HepG2 (cell line): ENCODE data around the gene EVI5. TPM values are rescaled to one million over a fixed set of nuclear protein-coding genes. Genes with fewer than 3 reads are reported as not detected.

Experiments
- ATAC-seq: fragments of 200-7000 bp; cut with Tn5 transposase; 3 replicates; pipeline ENCODE4 v1.9.1; 2020; ENCODE audit warnings: mild to moderate bottlenecking, moderate library complexity
- BruUV-seq: library from RNA; stranded (reverse); fragments of 400-500 nt; replicated peaks from 2 replicates; lab custom pipeline; 2021; lab: Mats Ljungman, UMichigan
- CTCF ChIA-PET: fragments of 300-600 bp; formaldehyde crosslinking; extraction: SDS; loops from one replicate; lab custom pipeline; 2021; ENCODE audit warnings: low total read pairs, inconsistent platforms, low intra/inter-chr PET ratio; lab: Yijun Ruan, JAX
- POLR2A ChIA-PET: fragments of 350-600 bp; sonication (Branson Sonifier 250); formaldehyde crosslinking; loops from one replicate; lab custom pipeline; 2020; ENCODE audit warnings: antibody characterized with exemption, inconsistent platforms; lab: Yijun Ruan, JAX
- DNase-seq: peaks from one replicate; pipeline ENCODE4 v3.0.0-alpha.2; 2015; ENCODE audit warnings: low spot score
- FAIRE-seq: peaks from 3 replicates; lab custom pipeline; 2011; peaks lifted over from hg19 to GRCh38; lab: Jason Lieb, UNC
- H2AFZ ChIP-seq: one replicate; pipeline ENCODE4 v1.6.1; 2011; ENCODE audit warnings: low read length, inconsistent platforms
- H3K27ac ChIP-seq: fragments of 300-600 bp; 3 replicates; pipeline ENCODE4 v1.8.0; 2011; ENCODE audit warnings: mixed run types, mild to moderate bottlenecking, mixed read lengths, low read length, inconsistent platforms; ENCODE audit not compliant: insufficient read depth; ENCODE audit errors: extremely low read length
- H3K27me3 ChIP-seq, 2 experiments: fragments of 200-600 bp in 1 of 2; 2 replicates in 1 of 2; 3 replicates in 1 of 2; pipeline versions ENCODE4 v1.6.0 to v1.8.0; 2011; ENCODE audit warnings: low read length in 2 of 2, mild to moderate bottlenecking in 2 of 2, moderate library complexity in 2 of 2, inconsistent platforms in 1 of 2; ENCODE audit not compliant: insufficient read depth in 2 of 2, control insufficient read depth in 1 of 2
- H3K36me3 ChIP-seq, 2 experiments: fragments of 200-600 bp in 1 of 2; replicated peaks in 1 of 2; 2 replicates in 1 of 2; 3 replicates in 1 of 2; pipeline versions ENCODE4 v1.5.1 to v1.8.0; 2011; ENCODE audit warnings: low read length in 2 of 2, inconsistent platforms in 1 of 2; ENCODE audit not compliant: insufficient read depth in 2 of 2, control insufficient read depth in 1 of 2
- H3K4me1 ChIP-seq: 2 replicates; pipeline ENCODE4 v1.5.1; 2012; ENCODE audit warnings: low read length, inconsistent platforms; ENCODE audit not compliant: insufficient read depth
- H3K4me2 ChIP-seq: 2 replicates; pipeline ENCODE4 v1.6.0; 2011; ENCODE audit warnings: low read depth, low read length, inconsistent platforms
- H3K4me3 ChIP-seq, 3 experiments: fragments of 200-600 bp in 1 of 3; sonication (generic), shearing (Covaris generic) in 1 of 3; replicated peaks in 1 of 3; 2 replicates each; pipeline ENCODE4 v1.5.1; 2011 to 2016; ENCODE audit warnings: low read length in 3 of 3, inconsistent platforms in 2 of 3, low read depth in 2 of 3, mild to moderate bottlenecking in 2 of 3, control low read depth in 1 of 3, mixed read lengths in 1 of 3; ENCODE audit not compliant: insufficient read depth in 1 of 3
- H3K79me2 ChIP-seq: one replicate; pipeline ENCODE4 v1.6.1; 2011; ENCODE audit warnings: low read length, inconsistent platforms; ENCODE audit not compliant: insufficient read depth
- H3K9ac ChIP-seq: 2 replicates; pipeline ENCODE4 v1.6.0; 2011; ENCODE audit warnings: mild to moderate bottlenecking, low read depth, low read length, inconsistent platforms; ENCODE audit not compliant: insufficient read depth
- H3K9me3 ChIP-seq: 2 replicates; pipeline ENCODE4 v1.5.1; 2012; ENCODE audit warnings: mild to moderate bottlenecking, low read length
- H4K20me1 ChIP-seq: 2 replicates; pipeline ENCODE4 v1.6.0; 2011; ENCODE audit warnings: inconsistent platforms, mild to moderate bottlenecking, low read length, moderate library complexity; ENCODE audit not compliant: insufficient read depth
- AGO2 ChIP-seq: fragments of 200-400 bp; formaldehyde crosslinking; optimal IDR thresholded peaks from 2 replicates; pipeline ENCODE3; 2017; ENCODE audit warnings: mild to moderate bottlenecking, low read depth, low read length, moderate library complexity
- BRCA1 ChIP-seq: sonication (generic); formaldehyde crosslinking; IDR thresholded peaks from 2 replicates; pipeline ENCODE4 v1.4.0; 2020; ENCODE audit warnings: missing genetic modification reagents
- DR1 ChIP-seq: sonication (generic); formaldehyde crosslinking; IDR thresholded peaks from 2 replicates; pipeline ENCODE4 v1.8.0; 2021; ENCODE audit warnings: mild to moderate bottlenecking, missing genetic modification reagents, inconsistent platforms
- HDAC2 ChIP-seq: sonication (generic); formaldehyde crosslinking; IDR thresholded peaks from 2 replicates; pipeline ENCODE4 v1.4.0; 2020; ENCODE audit warnings: missing genetic modification reagents
- KLF16 ChIP-seq, 2 experiments: sonication (generic) in 1 of 2; formaldehyde crosslinking in 1 of 2; IDR thresholded peaks; 2 replicates each; pipeline versions ENCODE4 v1.6.1 to v1.8.0; 2016 to 2023; ENCODE audit warnings: missing genetic modification reagents in 2 of 2, missing compliant biosample characterization in 1 of 2
- NCOA1 ChIP-seq: sonication (generic); formaldehyde crosslinking; IDR thresholded peaks from 2 replicates; pipeline ENCODE4 v1.9.0; 2021; ENCODE audit warnings: missing genetic modification reagents
- PHF21A ChIP-seq: sonication (generic); formaldehyde crosslinking; IDR thresholded peaks from 2 replicates; pipeline ENCODE4 v1.5.0; 2020; ENCODE audit warnings: mild to moderate bottlenecking, missing genetic modification reagents
- RBM22 ChIP-seq: fragments of 200-400 bp; formaldehyde crosslinking; optimal IDR thresholded peaks from 2 replicates; pipeline ENCODE3; 2017; ENCODE audit warnings: mild to moderate bottlenecking, low read length, moderate library complexity
- RXRA ChIP-seq: sonication (generic); formaldehyde crosslinking; IDR thresholded peaks from 2 replicates; pipeline ENCODE4 v1.5.1; 2020; ENCODE audit warnings: missing genetic modification reagents
- SALL1 ChIP-seq: sonication (generic); formaldehyde crosslinking; IDR thresholded peaks from 2 replicates; pipeline ENCODE4 v1.8.0; 2022; ENCODE audit warnings: mild to moderate bottlenecking, missing genetic modification reagents
- SAP130 ChIP-seq: IDR thresholded peaks from 2 replicates; pipeline ENCODE4 v1.6.1; 2016; ENCODE audit warnings: low read depth
- SRY ChIP-seq: sonication (generic); formaldehyde crosslinking; IDR thresholded peaks from 2 replicates; pipeline ENCODE4 v1.8.0; 2022; ENCODE audit warnings: mild to moderate bottlenecking, missing genetic modification reagents
- TCF7 ChIP-seq: sonication (generic); IDR thresholded peaks from 2 replicates; pipeline ENCODE4 v1.6.1; 2016; ENCODE audit warnings: antibody characterized with exemption, low read depth
- U2AF1 ChIP-seq: fragments of 200-400 bp; formaldehyde crosslinking; optimal IDR thresholded peaks from 2 replicates; pipeline ENCODE3; 2017; ENCODE audit warnings: mild to moderate bottlenecking, low read depth, low read length
- ZBTB38 ChIP-seq: sonication (generic); formaldehyde crosslinking; IDR thresholded peaks from 2 replicates; pipeline ENCODE4 v1.5.1; 2020; ENCODE audit warnings: mild to moderate bottlenecking, missing genetic modification reagents
- ZNF652 ChIP-seq: IDR thresholded peaks from 2 replicates; pipeline ENCODE4 v1.6.1; 2016; ENCODE audit warnings: low read depth, borderline replicate concordance
- ZNF746 ChIP-seq: sonication (generic); formaldehyde crosslinking; IDR thresholded peaks from 2 replicates; pipeline ENCODE4 v1.8.0; 2022; ENCODE audit warnings: mild to moderate bottlenecking, missing genetic modification reagents
- ZSCAN31 ChIP-seq: sonication (generic); formaldehyde crosslinking; IDR thresholded peaks from 2 replicates; pipeline ENCODE4 v1.5.0; 2020; ENCODE audit warnings: low read depth, mild to moderate bottlenecking, missing genetic modification reagents
- WGBS: methylation state at CpG from one replicate; pipeline ENCODE4 v1.1.6; 2017; ENCODE audit warnings: low lambda C conversion rate; 5-methylcytosine and 5-hydroxymethylcytosine counted together
- in situ Hi-C: cut with HindIII; loops from 2 replicates; pipeline ENCODE4 v1.10.0; 2017; ENCODE audit warnings: low pct_unique_long_range_greater_than_20kb; ENCODE audit not compliant: extremely low pct_ligation_motif_present
- intact Hi-C: fragments of 100-400 bp; cut with micrococcal nuclease; formaldehyde crosslinking; loops from one replicate; pipeline ENCODE4 v1.10.0; 2022; ENCODE audit not compliant: unreplicated experiment
- polyA plus RNA-seq, 8 experiments: library from polyadenylated mRNA; depleted of rRNA in 3 of 8; stranded (reverse) in 7 of 8; unstranded in 1 of 8; fragments of >200 nt; fragmentation: Illumina TruSeq in 4 of 8; extraction: Trizol in 4 of 8; gene quantifications; 2 replicates each; pipeline versions ENCODE4 v1.2.1 to v1.2.3, GENCODE V29; 2011 to 2016; ENCODE audit warnings: low read depth in 4 of 8, missing spikeins in 1 of 8, mixed read lengths in 1 of 8; ENCODE audit not compliant: insufficient read depth in 1 of 8
- total RNA-seq, 5 experiments: library from RNA; depleted of rRNA; stranded (reverse); fragments of >200 nt; fragmentation: Illumina TruSeq; extraction: Trizol; gene quantifications; 2 replicates each; pipeline ENCODE4 v1.2.3, GENCODE V29; 2016; ENCODE audit warnings: low read depth in 1 of 5
- TF ChIP-seq, protein P1 (sequence below), 2 experiments: IDR thresholded peaks; 2 replicates each; pipeline ENCODE4 v1.6.1; 2011 to 2012; ENCODE audit warnings: low read length in 2 of 2, borderline replicate concordance in 1 of 2, low read depth in 1 of 2, mild to moderate bottlenecking in 1 of 2, moderate library complexity in 1 of 2

The EVI5 gene
- total and polyA plus RNA-seq, 2 of the 13 experiments (the other 11 are each of a cell fraction or from before 2014, with no cell fraction given) = 4.0 to 12.6 TPM

DNA sequence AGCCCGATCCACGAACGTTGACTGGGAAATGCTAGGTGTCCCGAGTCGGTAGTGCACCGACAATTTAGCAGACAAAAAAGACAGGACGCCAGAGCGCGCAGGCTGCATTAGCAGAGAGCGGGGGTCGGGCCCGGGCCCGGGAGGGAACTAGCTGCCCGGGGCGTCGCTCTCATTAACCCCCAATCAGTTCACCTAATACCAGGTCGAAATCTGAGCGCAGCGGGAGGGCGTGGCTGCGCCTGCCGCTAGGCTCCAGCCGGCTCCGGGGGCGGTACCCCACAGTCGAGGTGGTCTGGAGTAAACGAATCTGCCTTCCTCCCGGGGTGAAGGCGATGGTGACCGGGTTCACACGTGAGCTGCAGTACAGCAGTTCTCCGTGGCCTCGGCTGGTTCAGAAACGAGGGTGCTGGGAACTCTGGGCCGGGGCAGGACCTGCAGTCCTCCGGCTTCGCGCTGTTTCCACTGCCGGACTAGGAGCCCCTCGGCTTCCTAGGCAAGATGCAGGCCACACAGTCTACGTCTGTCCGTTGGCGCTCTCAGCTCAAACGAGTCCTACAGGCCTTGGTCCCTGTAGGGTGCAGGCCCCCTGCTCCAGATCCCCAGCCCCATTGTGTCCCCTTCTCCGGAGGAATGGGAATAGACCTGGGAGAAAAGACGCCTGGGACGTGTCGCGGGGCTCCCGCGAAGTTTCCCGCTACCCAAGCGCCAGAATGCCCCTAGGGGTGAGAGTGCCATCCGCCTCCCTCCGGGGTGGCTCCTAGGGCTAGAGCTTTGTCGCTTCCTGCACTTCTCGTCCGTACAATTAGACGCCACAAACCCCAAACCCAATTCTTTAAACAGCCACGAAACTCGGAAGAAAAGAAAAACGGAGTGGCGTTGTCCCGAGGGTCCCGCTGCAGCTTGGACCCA lies 300.2 kb downstream of the EVI5 start:
- peaks cover 24% of the 10 kb centered on the region for H3K4me1 ChIP-seq
- TF ChIP-seq KLF16 (CRISPR knock-in tag; IDR thresholded peaks at IDR 0.05) = no peak
- TF ChIP-seq TCF7 = no peak
- peak; percentile 23 for TF ChIP-seq RBM22
- TF ChIP-seq ZNF746 (CRISPR knock-in tag) = 0 out of 2 replicates have a peak, but pooled peaks have one; percentile 13
- TF ChIP-seq, protein P1, sequence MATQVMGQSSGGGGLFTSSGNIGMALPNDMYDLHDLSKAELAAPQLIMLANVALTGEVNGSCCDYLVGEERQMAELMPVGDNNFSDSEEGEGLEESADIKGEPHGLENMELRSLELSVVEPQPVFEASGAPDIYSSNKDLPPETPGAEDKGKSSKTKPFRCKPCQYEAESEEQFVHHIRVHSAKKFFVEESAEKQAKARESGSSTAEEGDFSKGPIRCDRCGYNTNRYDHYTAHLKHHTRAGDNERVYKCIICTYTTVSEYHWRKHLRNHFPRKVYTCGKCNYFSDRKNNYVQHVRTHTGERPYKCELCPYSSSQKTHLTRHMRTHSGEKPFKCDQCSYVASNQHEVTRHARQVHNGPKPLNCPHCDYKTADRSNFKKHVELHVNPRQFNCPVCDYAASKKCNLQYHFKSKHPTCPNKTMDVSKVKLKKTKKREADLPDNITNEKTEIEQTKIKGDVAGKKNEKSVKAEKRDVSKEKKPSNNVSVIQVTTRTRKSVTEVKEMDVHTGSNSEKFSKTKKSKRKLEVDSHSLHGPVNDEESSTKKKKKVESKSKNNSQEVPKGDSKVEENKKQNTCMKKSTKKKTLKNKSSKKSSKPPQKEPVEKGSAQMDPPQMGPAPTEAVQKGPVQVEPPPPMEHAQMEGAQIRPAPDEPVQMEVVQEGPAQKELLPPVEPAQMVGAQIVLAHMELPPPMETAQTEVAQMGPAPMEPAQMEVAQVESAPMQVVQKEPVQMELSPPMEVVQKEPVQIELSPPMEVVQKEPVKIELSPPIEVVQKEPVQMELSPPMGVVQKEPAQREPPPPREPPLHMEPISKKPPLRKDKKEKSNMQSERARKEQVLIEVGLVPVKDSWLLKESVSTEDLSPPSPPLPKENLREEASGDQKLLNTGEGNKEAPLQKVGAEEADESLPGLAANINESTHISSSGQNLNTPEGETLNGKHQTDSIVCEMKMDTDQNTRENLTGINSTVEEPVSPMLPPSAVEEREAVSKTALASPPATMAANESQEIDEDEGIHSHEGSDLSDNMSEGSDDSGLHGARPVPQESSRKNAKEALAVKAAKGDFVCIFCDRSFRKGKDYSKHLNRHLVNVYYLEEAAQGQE (IDR thresholded peaks at IDR 0.05; ENCODE audit: borderline replicate concordance in 1 of 2, low read depth in 1 of 2, low read length in 2 of 2) = no peak
- 0 out of 2 replicates have a peak, but pooled peaks have one; percentile 13 for TF ChIP-seq HDAC2
- TF ChIP-seq SALL1 = 0 out of 2 replicates have a peak, but pooled peaks have one; percentile 32
- no peak for TF ChIP-seq SRY (CRISPR knock-in tag)
- peak; percentile 60 for TF ChIP-seq SAP130 (CRISPR knock-in tag)
- TF ChIP-seq AGO2 = peak; percentile 34
- 0 out of 2 replicates have a peak, but pooled peaks have one; percentile 24 for TF ChIP-seq ZSCAN31 (CRISPR knock-in tag)
- peak; percentile 50; the same call in 1 of the 2 replicates for TF ChIP-seq PHF21A
- 0 out of 2 replicates have a peak, but pooled peaks have one; percentile 3 for TF ChIP-seq ZBTB38 (CRISPR knock-in tag)
- TF ChIP-seq NCOA1 (CRISPR knock-in tag) = peak; percentile 15; the same call in 1 of the 2 replicates
- TF ChIP-seq RXRA (CRISPR knock-in tag) = 0 out of 2 replicates have a peak, but pooled peaks have one; percentile 34
- no peak for TF ChIP-seq ZNF652 (CRISPR knock-in tag)
- 0 out of 2 replicates have a peak, but pooled peaks have one; percentile 35 for TF ChIP-seq BRCA1
- TF ChIP-seq U2AF1 = no peak
- TF ChIP-seq DR1 (CRISPR knock-in tag) = peak; percentile 35; the same call in 1 of the 2 replicates

More for the DNA sequence above, 300.2 kb downstream of the EVI5 start:
- BruUV-seq = TSS peak; percentile 51
- WGBS = 0% methylated on average over 15 of the region's 65 CpGs
- peak overlapping the region; percentile 68 to 89 (median 87) for H3K4me3 ChIP-seq
- no peaks in the 10 kb centered on the region for H4K20me1 ChIP-seq
- no peak overlapping the region for H2AFZ ChIP-seq
- intact Hi-C loops (loop anchor here (1.0 kb wide), 1 partner anchor 115 kb away; no protein-coding TSS in a partner anchor), in situ Hi-C loops (loop anchor here (5.0 kb wide), 1 partner anchor 113 kb away; no protein-coding TSS in a partner anchor)
- ATAC-seq (peak; percentile 69), DNase-seq (no peak), FAIRE-seq (peak; percentile 40)
- H3K9me3 ChIP-seq = no peaks in the 10 kb centered on the region
- H3K9ac ChIP-seq = peak overlapping the region; percentile 78
- peak overlapping the region; percentile 77 for H3K27ac ChIP-seq
- H3K4me2 ChIP-seq = peak overlapping the region; percentile 87
- CTCF ChIA-PET = no interaction called here
- H3K27me3 ChIP-seq = no peaks in the 10 kb centered on the region; a peak in 2 of 5 replicates
- POLR2A ChIA-PET = interaction anchor here (1.1 to 3.8 kb wide), 4 partner anchors 19 to 111 kb away, joined by 4 to 26 read pairs (median 20); no protein-coding TSS in a partner anchor
- H3K79me2 ChIP-seq = no peaks in the 10 kb centered on the region
- peaks cover 0 to 2% of the 10 kb centered on the region in 2 experiments; a peak in 2 of 5 replicates for H3K36me3 ChIP-seq
